GM10847 (cell line): ENCODE measurements around the gene CDK6.

Source experiments
- POLR2A ChIP-seq: IDR thresholded peaks from 2 replicates; pipeline ENCODE4 v1.6.1; 2011; ENCODE audit not compliant: insufficient read length; ENCODE audit errors: extremely low read depth

The CDK6 gene

DNA sequence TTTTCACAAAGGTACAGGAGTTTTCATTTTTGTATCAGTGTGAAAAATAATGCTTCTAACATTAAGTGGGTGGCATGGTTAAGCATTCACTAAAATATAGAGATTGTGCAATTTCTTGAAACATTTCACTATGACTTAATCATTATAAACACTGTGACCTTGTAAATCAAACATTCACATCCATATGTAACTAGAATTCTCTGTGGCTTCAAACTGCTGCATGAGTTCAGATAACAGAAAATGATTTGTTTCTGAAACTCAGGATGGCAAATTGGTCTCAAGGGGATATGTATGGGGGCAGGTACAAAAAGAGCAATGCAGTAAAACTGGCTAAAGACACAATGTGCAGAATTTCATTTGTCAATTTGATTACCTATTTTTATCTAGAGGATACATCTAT, 250.0 kb downstream of the CDK6 start:
- TF ChIP-seq POLR2A = no peak

GRCh38 chr7:92584953-92585352, 251.4 kb downstream of the CDK6 start:
- TF ChIP-seq POLR2A = no peak

DNA sequence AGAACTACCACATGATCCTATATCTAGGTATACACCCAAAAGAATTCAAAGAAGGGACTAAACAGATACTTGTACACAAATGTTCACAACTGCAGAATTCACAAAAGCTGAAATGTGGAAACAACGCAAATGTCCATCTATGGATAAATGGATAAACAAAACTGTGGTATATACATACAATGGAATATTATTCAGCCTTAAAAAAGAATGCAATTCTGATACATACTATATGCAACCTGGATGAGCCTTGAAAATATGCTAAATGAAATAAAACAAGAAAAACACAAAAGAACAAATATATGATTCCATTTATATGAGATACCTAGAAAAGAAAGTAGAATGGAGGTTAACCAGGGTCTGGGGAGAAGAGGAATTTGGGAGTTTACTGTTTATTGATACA, 253.4 kb downstream of the CDK6 start:
- no peak for TF ChIP-seq POLR2A

GRCh38 chr7:92576296-92576695, 260.1 kb downstream of the CDK6 start:
- TF ChIP-seq POLR2A = no peak

- no peak for TF ChIP-seq POLR2A
These were observed 267.2 kb downstream of the CDK6 start for GRCh38 chr7:92569137-92569536.

DNA sequence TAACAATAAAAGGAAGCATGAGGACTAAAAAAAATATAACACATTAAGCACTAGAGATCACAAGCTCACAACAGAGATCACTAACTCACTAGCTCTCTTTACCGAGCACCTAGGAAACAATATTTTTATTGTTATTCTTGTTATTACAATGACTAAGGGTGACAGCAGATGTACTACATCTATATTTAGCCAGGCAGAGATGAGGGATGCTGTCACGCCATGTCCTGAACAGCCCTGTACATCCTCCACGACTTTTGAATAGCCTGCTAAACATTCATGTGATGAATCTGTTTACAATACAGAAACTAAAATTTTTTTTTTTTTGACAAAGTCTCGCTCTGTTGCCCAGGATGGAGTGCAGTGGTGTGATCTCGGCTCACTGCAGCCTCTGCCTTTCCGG, 268.9 kb downstream of the CDK6 start:
- TF ChIP-seq POLR2A = no peak

DNA sequence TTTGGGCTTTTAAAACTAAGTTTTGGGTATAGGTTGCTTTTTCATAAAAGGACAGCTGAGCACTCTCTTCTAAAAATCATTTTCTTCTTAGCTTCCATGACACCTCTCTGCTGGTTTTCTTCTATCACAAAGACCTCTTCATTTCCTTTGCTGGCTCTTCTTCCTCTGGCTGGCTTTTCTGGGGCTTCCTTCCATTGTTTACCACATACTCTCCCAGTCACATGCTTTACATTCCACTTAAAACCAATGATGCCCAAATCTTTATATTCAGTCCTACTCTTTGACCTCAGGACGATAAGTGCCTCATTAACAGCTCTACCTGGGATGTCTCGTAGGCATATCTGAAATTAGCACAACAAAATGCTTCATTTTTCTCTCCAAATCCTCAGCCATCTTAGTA, 273.0 kb downstream of the CDK6 start:
- no peak for TF ChIP-seq POLR2A

GRCh38 chr7:92560602-92561001, 275.8 kb downstream of the CDK6 start:
- TF ChIP-seq POLR2A = no peak

DNA sequence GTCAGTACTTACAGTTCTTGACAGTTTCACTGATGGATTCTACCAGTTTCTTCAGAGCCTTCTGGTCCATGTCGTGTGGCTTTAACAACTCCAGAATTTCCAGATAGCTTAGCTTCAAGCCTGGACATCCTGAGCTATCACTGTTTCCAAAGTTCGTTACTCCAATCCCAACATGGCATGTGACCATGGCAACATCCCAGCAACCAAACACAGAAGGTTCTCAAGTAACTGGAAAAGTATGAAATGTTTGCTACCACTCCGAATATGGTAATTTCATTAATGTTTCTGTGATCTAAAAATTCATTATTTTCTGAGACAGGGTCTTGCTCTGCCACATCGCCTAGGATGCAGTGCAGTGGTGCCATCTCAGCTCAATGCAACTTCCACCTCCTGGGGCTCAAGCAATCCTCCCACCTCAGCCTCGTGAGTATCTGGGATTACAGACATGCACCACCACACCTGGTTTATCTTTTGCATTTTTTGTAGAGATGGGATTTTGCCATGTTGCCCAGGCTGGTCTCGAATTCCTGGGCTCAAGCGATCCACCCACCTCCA, 278.5 kb downstream of the CDK6 start:
- no peak for TF ChIP-seq POLR2A

DNA sequence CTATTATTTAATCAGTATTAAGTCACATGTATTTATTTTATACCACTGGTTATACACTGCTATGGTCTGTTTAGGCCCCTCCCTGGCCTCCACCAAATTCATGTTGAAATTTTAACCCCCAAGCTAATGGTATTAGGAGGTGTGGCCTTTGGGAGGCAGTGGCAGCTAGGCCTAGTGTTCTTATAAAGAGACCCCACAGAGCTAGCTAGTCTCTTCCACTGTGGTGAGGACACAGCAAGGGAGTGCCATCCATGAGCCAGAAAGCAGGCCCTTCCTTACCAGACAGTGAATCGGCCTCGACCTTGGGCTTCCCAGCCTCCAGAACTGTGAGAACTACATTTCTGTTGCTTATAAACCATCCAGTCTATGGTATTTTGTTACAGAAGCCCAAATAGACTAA, 279.1 kb downstream of the CDK6 start:
- no peak for TF ChIP-seq POLR2A
